Hepatocyte (in vitro differentiated cells): ENCODE data around the gene MROH2A. TPM values are rescaled to one million over a fixed set of nuclear protein-coding genes. Genes with fewer than 3 reads are reported as not detected.

ENCODE experiments used
- DNase-seq: peaks from one replicate; pipeline ENCODE4 v3.0.0-alpha.2; 2016; ENCODE audit warnings: low spot score
- H2AFZ ChIP-seq: fragments of 200-600 bp; sonication (generic); 2 replicates; pipeline ENCODE4 v1.6.0; 2016; ENCODE audit warnings: antibody characterized with exemption, mild to moderate bottlenecking
- H3K27ac ChIP-seq: fragments of 200-600 bp; sonication (generic); 2 replicates; pipeline ENCODE4 v1.5.1; 2016; ENCODE audit warnings: mild to moderate bottlenecking
- H3K27me3 ChIP-seq: fragments of 200-600 bp; sonication (generic); 2 replicates; pipeline ENCODE4 v1.6.1; 2016
- H3K36me3 ChIP-seq: fragments of 200-600 bp; sonication (generic); replicated peaks from 2 replicates; pipeline ENCODE4 v1.5.1; 2016; ENCODE audit warnings: low read depth; ENCODE audit not compliant: insufficient read depth
- H3K4me1 ChIP-seq: fragments of 200-600 bp; sonication (generic); 2 replicates; pipeline ENCODE4 v1.5.1; 2016; ENCODE audit warnings: mild to moderate bottlenecking, moderate library complexity; ENCODE audit not compliant: insufficient read depth
- H3K4me2 ChIP-seq: fragments of 200-600 bp; sonication (generic); 2 replicates; pipeline ENCODE4 v1.6.0; 2016
- H3K4me3 ChIP-seq: fragments of 200-600 bp; sonication (generic); 2 replicates; pipeline ENCODE4 v1.5.1; 2016; ENCODE audit warnings: mild to moderate bottlenecking
- H3K79me2 ChIP-seq: fragments of 200-600 bp; sonication (generic); 2 replicates; pipeline ENCODE4 v1.6.0; 2017; ENCODE audit warnings: mild to moderate bottlenecking
- H3K9me2 ChIP-seq: fragments of 200-600 bp; sonication (generic); replicated peaks from 2 replicates; pipeline ENCODE4 v1.6.0; 2017; ENCODE audit warnings: mild to moderate bottlenecking; ENCODE audit not compliant: insufficient read depth
- H3K9me3 ChIP-seq: fragments of 200-600 bp; sonication (generic); 2 replicates; pipeline ENCODE4 v1.5.1; 2016; ENCODE audit warnings: low read depth, mild to moderate bottlenecking
- H4K20me1 ChIP-seq: fragments of 200-600 bp; sonication (generic); 2 replicates; pipeline ENCODE4 v1.6.0; 2016; ENCODE audit warnings: mild to moderate bottlenecking; ENCODE audit not compliant: insufficient read depth, poor library complexity, severe bottlenecking
- EZH2 ChIP-seq: fragments of 200-600 bp; sonication (generic); IDR thresholded peaks from 2 replicates; pipeline ENCODE4 v1.6.1; 2016; ENCODE audit warnings: antibody characterized with exemption, mild to moderate bottlenecking, borderline replicate concordance
- EZH2phosphoT487 ChIP-seq: fragments of 200-600 bp; sonication (generic); IDR thresholded peaks from one replicate; pipeline ENCODE4 v1.6.1; 2018; ENCODE audit warnings: antibody characterized with exemption, mild to moderate bottlenecking, low read depth, moderate library complexity; ENCODE audit not compliant: unreplicated experiment, severe bottlenecking
- WGBS: methylation state at CpG from one replicate; pipeline ENCODE4 v1.1.6; 2016; ENCODE audit warnings: low lambda C conversion rate; ENCODE audit errors: missing lambda C conversion rate; 5-methylcytosine and 5-hydroxymethylcytosine counted together
- polyA plus RNA-seq: library from polyadenylated mRNA; unstranded; fragments of >200 nt; fragmentation: Nextera tagmentation; extraction: Ambion mirVana; gene quantifications from 2 replicates; pipeline ENCODE4 v1.2.1, GENCODE V29; 2016
- total RNA-seq: library from RNA; depleted of rRNA; stranded (reverse); fragments of >200 nt; gene quantifications from 2 replicates; pipeline ENCODE4 v1.2.3, GENCODE V29; 2014
- TF ChIP-seq, protein P1 (sequence below): fragments of 200-600 bp; sonication (generic); IDR thresholded peaks from 2 replicates; pipeline ENCODE4 v1.5.1; 2016; ENCODE audit warnings: antibody characterized with exemption, mild to moderate bottlenecking; ENCODE audit not compliant: poor library complexity

MROH2A gene
- total and polyA plus RNA-seq, 2 experiments from 2014 or later, result not detected

DNA sequence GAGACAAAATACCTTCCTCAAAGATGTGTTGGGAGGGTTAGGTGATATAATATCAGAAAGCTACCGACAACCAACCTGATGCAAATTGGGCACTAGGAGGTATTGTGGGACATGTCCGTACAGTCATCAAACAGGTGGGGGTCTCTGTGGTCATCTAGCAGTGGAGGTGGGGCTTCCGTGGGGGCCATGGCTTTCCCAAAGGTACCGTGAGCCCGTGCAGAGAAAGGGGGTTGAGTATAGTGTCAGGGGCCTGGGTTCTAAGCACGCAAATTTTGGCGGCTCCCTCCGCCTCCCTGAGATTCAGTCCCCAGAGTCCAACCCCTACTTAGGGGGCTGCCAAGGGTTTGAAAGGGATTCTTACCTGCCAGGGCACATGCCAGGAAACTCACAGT is 43.6 kb downstream of the MROH2A start:
- Histone ChIP-seq H3K4me1 (peaks cover 10% of the 10 kb centered on the region), H3K4me2 (no peak overlapping the region), H3K9me2 (no peaks in the 10 kb centered on the region), H3K4me3 (no peak overlapping the region), H2AFZ (no peak overlapping the region), H3K27me3 (no peaks in the 10 kb centered on the region), H3K36me3 (no peaks in the 10 kb centered on the region), H3K9me3 (no peaks in the 10 kb centered on the region), H3K79me2 (no peaks in the 10 kb centered on the region), H3K27ac (no peak overlapping the region), H4K20me1 (no peaks in the 10 kb centered on the region)
- WGBS, result 95% methylated on average over 8 of the region's 8 CpGs
- TF ChIP-seq EZH2phosphoT487 (no peak), EZH2 (no peak)
- TF ChIP-seq, protein P1, sequence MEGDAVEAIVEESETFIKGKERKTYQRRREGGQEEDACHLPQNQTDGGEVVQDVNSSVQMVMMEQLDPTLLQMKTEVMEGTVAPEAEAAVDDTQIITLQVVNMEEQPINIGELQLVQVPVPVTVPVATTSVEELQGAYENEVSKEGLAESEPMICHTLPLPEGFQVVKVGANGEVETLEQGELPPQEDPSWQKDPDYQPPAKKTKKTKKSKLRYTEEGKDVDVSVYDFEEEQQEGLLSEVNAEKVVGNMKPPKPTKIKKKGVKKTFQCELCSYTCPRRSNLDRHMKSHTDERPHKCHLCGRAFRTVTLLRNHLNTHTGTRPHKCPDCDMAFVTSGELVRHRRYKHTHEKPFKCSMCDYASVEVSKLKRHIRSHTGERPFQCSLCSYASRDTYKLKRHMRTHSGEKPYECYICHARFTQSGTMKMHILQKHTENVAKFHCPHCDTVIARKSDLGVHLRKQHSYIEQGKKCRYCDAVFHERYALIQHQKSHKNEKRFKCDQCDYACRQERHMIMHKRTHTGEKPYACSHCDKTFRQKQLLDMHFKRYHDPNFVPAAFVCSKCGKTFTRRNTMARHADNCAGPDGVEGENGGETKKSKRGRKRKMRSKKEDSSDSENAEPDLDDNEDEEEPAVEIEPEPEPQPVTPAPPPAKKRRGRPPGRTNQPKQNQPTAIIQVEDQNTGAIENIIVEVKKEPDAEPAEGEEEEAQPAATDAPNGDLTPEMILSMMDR, result no peak
- no peak for DNase-seq

GRCh38 chr2:233822101-233822771 is 44.1 kb downstream of the MROH2A start:
- no peak for DNase-seq
- no peak overlapping the region for H2AFZ ChIP-seq
- peaks cover 6% of the 10 kb centered on the region for H3K4me1 ChIP-seq
- H3K27ac ChIP-seq, result no peak overlapping the region
- no peaks in the 10 kb centered on the region for H4K20me1 ChIP-seq
- H3K4me3 ChIP-seq, result no peak overlapping the region
- no peaks in the 10 kb centered on the region for H3K27me3 ChIP-seq
- no peaks in the 10 kb centered on the region for H3K9me3 ChIP-seq
- no peak overlapping the region for H3K4me2 ChIP-seq
- no peaks in the 10 kb centered on the region for H3K9me2 ChIP-seq
- 94% methylated on average over 21 of the region's 21 CpGs for WGBS
- no peaks in the 10 kb centered on the region for H3K79me2 ChIP-seq
- H3K36me3 ChIP-seq, result no peaks in the 10 kb centered on the region
- TF ChIP-seq EZH2phosphoT487 (no peak), EZH2 (no peak)
- TF ChIP-seq, protein P1, result no peak

- no peaks in the 10 kb centered on the region for H3K9me3 ChIP-seq
- H2AFZ ChIP-seq, result no peak overlapping the region
- H3K36me3 ChIP-seq, result no peaks in the 10 kb centered on the region
- TF ChIP-seq EZH2, result no peak
- TF ChIP-seq, protein P1, result no peak
- no peak for TF ChIP-seq EZH2phosphoT487
- no peak for DNase-seq
- H3K9me2 ChIP-seq, result no peaks in the 10 kb centered on the region
- no peak overlapping the region for H3K4me2 ChIP-seq
- no peaks in the 10 kb centered on the region for H3K79me2 ChIP-seq
- H3K4me3 ChIP-seq, result no peak overlapping the region
- H4K20me1 ChIP-seq, result no peaks in the 10 kb centered on the region
- H3K4me1 ChIP-seq, result no peaks in the 10 kb centered on the region
- H3K27ac ChIP-seq, result no peak overlapping the region
- no peaks in the 10 kb centered on the region for H3K27me3 ChIP-seq
- 89% methylated on average over 25 of the region's 25 CpGs for WGBS
Observed at GRCh38 chr2:233822781-233823730, 44.9 kb downstream of the MROH2A start.
